ENCODE data around the gene MRPL52. TPM values are rescaled to one million over a fixed set of nuclear protein-coding genes. Genes with fewer than 3 reads are reported as not detected.
"Not testable (repeated sequence)": the region's sequence is repeated elsewhere in the genome, so short reads cannot be mapped to it uniquely, and the experiment has no call there.

Gene MRPL52
- total and polyA plus RNA-seq, 2 experiments from 2014 or later = 44.3 to 230 TPM

DNA sequence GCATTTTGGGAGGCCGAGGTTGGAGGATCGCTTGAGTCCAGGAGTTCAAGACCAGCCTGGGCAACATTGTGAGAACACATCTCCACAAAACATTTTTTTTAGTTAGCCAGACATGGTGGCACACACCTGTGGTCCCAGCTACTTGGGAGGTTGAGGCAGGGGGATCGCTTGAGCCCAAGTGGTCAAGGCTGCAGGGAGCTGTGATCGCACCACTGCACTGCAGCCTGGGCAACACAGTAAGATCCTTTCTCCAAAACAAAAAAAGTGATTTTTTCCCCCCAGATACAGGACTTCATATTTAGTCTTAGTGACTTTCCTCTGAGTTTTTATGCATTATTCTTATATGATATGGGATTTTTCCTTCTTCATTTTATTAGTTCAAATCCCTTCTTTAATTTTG lies 43.0 kb upstream of the MRPL52 start:
- in situ Hi-C loops (cut with MboI) = no loop called here
- Histone ChIP-seq H3K9ac (no peak overlapping the region), H3K9me3 (ENCODE audit: low read depth) (no peaks in the 10 kb centered on the region), H3K9me2 (ENCODE audit: insufficient read depth) (no peaks in the 10 kb centered on the region), H2AFZ (no peak overlapping the region), H3F3A (ENCODE audit: insufficient read depth) (peaks cover 11% of the 10 kb centered on the region; the same call in 1 of the 2 replicates), H3K27ac (no peak overlapping the region), H3K79me2 (ENCODE audit: insufficient read depth) (no peaks in the 10 kb centered on the region), H3K4me2 (ENCODE audit: unreplicated experiment) (no peak overlapping the region), H3K27me3 (replicated peaks; ENCODE audit: insufficient read depth) (no peaks in the 10 kb centered on the region), H3K4me1 (ENCODE audit: insufficient read depth) (peaks cover 3% of the 10 kb centered on the region), H4K20me1 (ENCODE audit: insufficient read depth) (no peaks in the 10 kb centered on the region), H3K36me3 (ENCODE audit: low read depth) (no peaks in the 10 kb centered on the region), H3K4me3 (no peak overlapping the region)
- no peak for TF ChIP-seq EZH2phosphoT487 (IDR thresholded peaks at IDR 0.05; ENCODE audit: insufficient read depth, low read depth)
- no peak for TF ChIP-seq EZH2 (IDR thresholded peaks at IDR 0.05; ENCODE audit: insufficient read depth, poor library complexity, severe bottlenecking)
- 84 to 86% methylated on average over 4 of the region's 4 CpGs for WGBS, 2 experiments (ENCODE audit: low coverage in 1 of 2, low lambda C conversion rate in 2 of 2, missing lambda C conversion rate in 2 of 2)
- no peak for DNase-seq

DNA sequence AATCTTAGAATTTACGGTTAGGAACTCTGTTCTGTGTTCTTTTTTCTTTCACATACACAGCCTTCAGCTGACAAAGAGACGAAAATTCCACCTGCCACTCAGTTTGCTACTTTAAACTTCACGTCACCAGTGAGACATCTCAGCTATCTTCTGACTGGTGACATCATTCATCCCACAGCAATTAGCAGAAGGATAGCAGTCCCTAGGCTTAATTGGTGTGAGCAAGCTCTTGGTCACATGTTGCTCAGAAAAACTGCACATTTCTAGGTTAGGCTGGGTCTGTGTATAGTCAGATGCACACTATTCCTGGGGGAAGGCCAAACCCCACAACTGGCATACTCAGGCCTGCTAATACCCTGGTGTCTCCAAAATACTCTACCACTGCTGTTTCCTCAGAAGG lies 38.4 kb upstream of the MRPL52 start:
- no peaks in the 10 kb centered on the region for H3K79me2 ChIP-seq (ENCODE audit: insufficient read depth)
- no peaks in the 10 kb centered on the region for H3K9me2 ChIP-seq (ENCODE audit: insufficient read depth)
- 54% methylated on average over 3 of the region's 3 CpGs for WGBS, 2 experiments (ENCODE audit: low coverage in 1 of 2, low lambda C conversion rate in 2 of 2, missing lambda C conversion rate in 2 of 2)
- no peak overlapping the region for H3K4me3 ChIP-seq
- in situ Hi-C loops (cut with MboI) = no loop called here
- peak; percentile 86 for DNase-seq
- H3K36me3 ChIP-seq (ENCODE audit: low read depth) = no peaks in the 10 kb centered on the region
- H3K9me3 ChIP-seq (ENCODE audit: low read depth) = no peaks in the 10 kb centered on the region
- peaks cover 8% of the 10 kb centered on the region; the same call in 1 of the 2 replicates for H3F3A ChIP-seq (ENCODE audit: insufficient read depth)
- H2AFZ ChIP-seq = no peak overlapping the region
- no peak overlapping the region for H3K27ac ChIP-seq
- H3K4me2 ChIP-seq (ENCODE audit: unreplicated experiment) = no peak overlapping the region
- H3K4me1 ChIP-seq (ENCODE audit: insufficient read depth) = no peaks in the 10 kb centered on the region
- H3K27me3 ChIP-seq (replicated peaks; ENCODE audit: insufficient read depth) = no peaks in the 10 kb centered on the region; the same call in 1 of the 2 replicates
- TF ChIP-seq EZH2phosphoT487 (IDR thresholded peaks at IDR 0.05; ENCODE audit: insufficient read depth, low read depth) (no peak), EZH2 (IDR thresholded peaks at IDR 0.05; ENCODE audit: insufficient read depth, poor library complexity, severe bottlenecking) (no peak)
- H3K9ac ChIP-seq = no peak overlapping the region
- H4K20me1 ChIP-seq (ENCODE audit: insufficient read depth) = no peaks in the 10 kb centered on the region

DNA sequence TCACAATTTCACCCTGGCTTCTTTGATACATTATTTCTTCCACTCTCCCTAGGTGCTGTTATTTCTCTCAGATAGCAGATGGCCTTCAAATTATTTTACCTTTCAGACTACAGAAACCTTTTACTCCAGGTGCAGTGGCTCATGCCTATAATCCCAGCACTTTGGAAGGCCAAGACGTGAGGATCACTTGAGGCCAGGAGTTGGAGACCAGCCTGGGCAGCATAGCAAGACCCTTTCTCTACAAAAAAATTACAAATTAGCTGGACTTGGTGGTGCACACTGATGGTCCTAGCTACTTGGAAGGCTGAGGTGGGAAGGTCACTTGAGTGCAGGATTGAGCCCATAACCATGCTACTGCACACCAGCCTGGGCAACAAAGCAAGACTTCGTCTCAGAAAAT lies 37.5 kb upstream of the MRPL52 start:
- H3K4me1 ChIP-seq (ENCODE audit: insufficient read depth) = no peaks in the 10 kb centered on the region
- H3K4me2 ChIP-seq (ENCODE audit: unreplicated experiment) = no peak overlapping the region
- 92 to 93% methylated on average over 2 of the region's 2 CpGs for WGBS, 2 experiments (ENCODE audit: low coverage in 1 of 2, low lambda C conversion rate in 2 of 2, missing lambda C conversion rate in 2 of 2)
- no peaks in the 10 kb centered on the region for H3K9me2 ChIP-seq (ENCODE audit: insufficient read depth)
- H3K4me3 ChIP-seq = no peak overlapping the region
- H3K27ac ChIP-seq = no peak overlapping the region
- in situ Hi-C loops (cut with MboI) = no loop called here
- peaks cover 8% of the 10 kb centered on the region; the same call in 1 of the 2 replicates for H3F3A ChIP-seq (ENCODE audit: insufficient read depth)
- no peaks in the 10 kb centered on the region for H3K36me3 ChIP-seq (ENCODE audit: low read depth)
- H3K9me3 ChIP-seq (ENCODE audit: low read depth) = no peaks in the 10 kb centered on the region
- H4K20me1 ChIP-seq (ENCODE audit: insufficient read depth) = no peaks in the 10 kb centered on the region
- no peak for DNase-seq
- no peaks in the 10 kb centered on the region for H3K79me2 ChIP-seq (ENCODE audit: insufficient read depth)
- H3K9ac ChIP-seq = no peak overlapping the region
- no peaks in the 10 kb centered on the region; the same call in 1 of the 2 replicates for H3K27me3 ChIP-seq (replicated peaks; ENCODE audit: insufficient read depth)
- no peak overlapping the region for H2AFZ ChIP-seq
- no peak for TF ChIP-seq EZH2 (IDR thresholded peaks at IDR 0.05; ENCODE audit: insufficient read depth, poor library complexity, severe bottlenecking)
- no peak for TF ChIP-seq EZH2phosphoT487 (IDR thresholded peaks at IDR 0.05; ENCODE audit: insufficient read depth, low read depth)

DNA sequence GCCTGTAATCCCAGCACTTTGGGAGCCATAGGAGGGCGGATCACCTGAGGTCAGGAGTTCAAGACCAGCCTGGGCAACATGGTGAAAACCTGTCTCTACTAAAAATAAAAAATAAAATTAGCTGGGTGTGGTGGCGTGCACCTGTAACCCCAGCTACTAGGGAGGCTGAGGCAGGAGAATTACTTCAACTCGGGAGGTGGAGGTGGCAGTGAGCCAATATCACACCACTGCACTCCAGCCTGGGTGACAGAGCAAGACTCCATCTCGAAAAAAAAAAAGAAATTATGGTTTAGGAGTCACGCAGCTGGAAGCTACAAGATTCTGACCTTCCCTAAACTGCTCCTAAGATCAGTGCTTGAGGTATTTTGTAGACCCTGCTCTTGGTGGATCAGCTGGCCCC lies 36.1 kb upstream of the MRPL52 start:
- H2AFZ ChIP-seq; H4K20me1 ChIP-seq (ENCODE audit: insufficient read depth); H3K4me3 ChIP-seq; DNase-seq; H3K9me3 ChIP-seq (ENCODE audit: low read depth); H3K4me1 ChIP-seq (ENCODE audit: insufficient read depth); in situ Hi-C loops (cut with MboI); H3K9me2 ChIP-seq (ENCODE audit: insufficient read depth); H3K4me2 ChIP-seq (ENCODE audit: unreplicated experiment); H3K27ac ChIP-seq; H3K36me3 ChIP-seq (ENCODE audit: low read depth); H3K27me3 ChIP-seq (replicated peaks; ENCODE audit: insufficient read depth); H3K79me2 ChIP-seq (ENCODE audit: insufficient read depth); H3F3A ChIP-seq (ENCODE audit: insufficient read depth); H3K9ac ChIP-seq: not testable (repeated sequence)
- 67 to 71% methylated on average over 3 to 5 of the region's 5 CpGs for WGBS, 2 experiments (ENCODE audit: low coverage in 1 of 2, low lambda C conversion rate in 2 of 2, missing lambda C conversion rate in 2 of 2)

DNA sequence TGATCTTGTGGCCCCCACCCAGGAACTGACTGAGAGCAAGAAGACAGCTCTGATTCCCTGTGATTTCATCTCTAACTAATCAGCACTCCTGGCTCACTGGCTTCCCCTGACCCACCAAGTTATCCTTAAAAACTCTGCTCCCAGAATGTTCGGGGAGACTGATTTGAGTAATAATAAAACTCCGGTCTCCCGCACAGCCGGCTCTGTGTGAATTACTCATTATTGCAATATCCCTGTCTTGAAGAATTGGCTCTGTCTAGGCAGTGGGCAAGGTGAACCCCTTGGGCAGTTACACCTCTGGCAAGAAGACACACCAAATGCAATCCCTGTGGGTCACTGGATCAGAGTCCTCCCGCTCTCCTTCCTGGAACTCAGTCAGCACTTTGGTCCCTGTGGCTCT lies 35.7 kb upstream of the MRPL52 start:
- Histone ChIP-seq H3K9me3 (ENCODE audit: low read depth) (no peaks in the 10 kb centered on the region), H3K4me3 (no peak overlapping the region), H3K36me3 (ENCODE audit: low read depth) (no peaks in the 10 kb centered on the region), H3F3A (ENCODE audit: insufficient read depth) (peaks cover 8% of the 10 kb centered on the region; the same call in 1 of the 2 replicates), H3K4me2 (ENCODE audit: unreplicated experiment) (no peak overlapping the region), H3K4me1 (ENCODE audit: insufficient read depth) (no peaks in the 10 kb centered on the region), H3K79me2 (ENCODE audit: insufficient read depth) (no peaks in the 10 kb centered on the region), H4K20me1 (ENCODE audit: insufficient read depth) (no peaks in the 10 kb centered on the region), H3K9ac (no peak overlapping the region), H3K27ac (no peak overlapping the region), H3K27me3 (replicated peaks; ENCODE audit: insufficient read depth) (no peaks in the 10 kb centered on the region; the same call in 1 of the 2 replicates), H3K9me2 (ENCODE audit: insufficient read depth) (no peaks in the 10 kb centered on the region), H2AFZ (no peak overlapping the region)
- TF ChIP-seq EZH2 (IDR thresholded peaks at IDR 0.05; ENCODE audit: insufficient read depth, poor library complexity, severe bottlenecking) = no peak
- no peak for TF ChIP-seq EZH2phosphoT487 (IDR thresholded peaks at IDR 0.05; ENCODE audit: insufficient read depth, low read depth)
- in situ Hi-C loops (cut with MboI) = no loop called here
- WGBS, 2 experiments (ENCODE audit: low coverage in 1 of 2, low lambda C conversion rate in 2 of 2, missing lambda C conversion rate in 2 of 2) = 71 to 77% methylated on average over 5 of the region's 5 CpGs
- no peak for DNase-seq

Measured in GM23248 (cell line).